ENCODE results near the gene PGRMC2.
"Not testable (repeated sequence)": the region's sequence is repeated elsewhere in the genome, so short reads cannot be mapped to it uniquely, and the experiment has no call there.

Gene PGRMC2

DNA sequence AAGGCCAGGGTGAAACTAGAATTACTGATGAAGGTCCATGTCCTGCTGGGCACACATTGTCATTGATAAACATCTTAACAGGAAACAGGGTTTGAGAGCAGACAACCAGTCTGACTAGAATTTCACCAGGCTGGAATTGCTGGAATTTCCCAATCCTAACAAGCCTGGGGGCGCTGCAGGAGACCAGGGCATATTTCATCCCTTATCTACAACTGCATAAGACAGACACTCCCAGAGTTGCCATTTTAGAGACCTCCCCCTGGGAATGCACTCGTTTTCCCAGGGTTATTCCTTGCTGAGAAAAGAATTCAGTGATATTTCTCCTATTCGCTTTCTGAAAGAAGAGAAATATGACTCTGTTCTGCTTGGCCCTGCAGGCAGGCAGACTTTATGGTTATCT is 22.1 kb downstream of the PGRMC2 start:
- DNase-seq, result not testable (repeated sequence)

DNA sequence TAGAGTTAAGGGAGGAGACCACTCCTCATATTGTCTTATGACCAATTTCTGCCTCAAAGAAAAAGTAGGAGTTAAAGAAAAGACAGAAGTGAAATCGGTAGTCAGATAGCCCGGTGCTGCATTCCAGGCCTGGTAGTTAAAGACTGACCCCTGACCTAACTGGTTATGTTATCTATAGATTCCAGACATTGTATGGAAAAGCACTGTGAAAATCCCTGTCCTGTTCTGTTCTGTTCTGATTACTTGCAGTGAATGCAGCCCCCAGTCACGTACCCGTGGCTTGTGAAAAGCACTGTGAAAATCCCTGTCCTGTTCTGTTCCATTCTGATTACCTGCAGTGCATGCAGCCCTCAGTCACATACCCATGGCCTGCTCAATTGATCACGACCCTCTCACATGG is 27.7 kb downstream of the PGRMC2 start:
- DNase-seq, result not testable (repeated sequence)

DNA sequence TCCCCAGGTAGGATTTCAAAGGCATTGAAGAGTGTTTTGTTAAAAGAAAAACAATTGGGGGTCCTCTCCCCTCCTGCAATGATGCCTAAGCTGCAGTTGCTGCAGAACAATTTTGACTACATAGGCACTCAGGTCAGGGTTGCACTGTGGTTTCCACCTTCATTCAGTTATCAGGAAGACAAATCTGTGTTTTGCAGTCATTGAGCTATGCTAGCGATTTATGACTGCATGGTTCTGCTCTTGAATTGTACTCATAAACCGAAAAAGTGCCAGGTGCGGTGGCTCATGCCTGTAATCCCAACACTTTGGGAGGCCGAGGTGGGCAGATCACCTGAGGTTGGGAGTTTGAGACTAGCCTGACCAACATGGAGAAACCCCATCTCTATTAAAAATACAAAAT is 29.4 kb downstream of the PGRMC2 start:
- not testable (repeated sequence) for DNase-seq

GRCh38 chr4:128256539-128256938 is 31.1 kb downstream of the PGRMC2 start:
- no peak for DNase-seq

GRCh38 chr4:128255906-128256305 is 31.7 kb downstream of the PGRMC2 start:
- no peak for DNase-seq

- no peak for DNase-seq
Measured at GRCh38 chr4:128249787-128250668, 37.6 kb downstream of the PGRMC2 start.

GRCh38 chr4:128247906-128248305 is 39.7 kb downstream of the PGRMC2 start:
- no peak for DNase-seq

- not testable (repeated sequence) for DNase-seq
Measured at GRCh38 chr4:128245391-128245790, 42.2 kb downstream of the PGRMC2 start.

DNA sequence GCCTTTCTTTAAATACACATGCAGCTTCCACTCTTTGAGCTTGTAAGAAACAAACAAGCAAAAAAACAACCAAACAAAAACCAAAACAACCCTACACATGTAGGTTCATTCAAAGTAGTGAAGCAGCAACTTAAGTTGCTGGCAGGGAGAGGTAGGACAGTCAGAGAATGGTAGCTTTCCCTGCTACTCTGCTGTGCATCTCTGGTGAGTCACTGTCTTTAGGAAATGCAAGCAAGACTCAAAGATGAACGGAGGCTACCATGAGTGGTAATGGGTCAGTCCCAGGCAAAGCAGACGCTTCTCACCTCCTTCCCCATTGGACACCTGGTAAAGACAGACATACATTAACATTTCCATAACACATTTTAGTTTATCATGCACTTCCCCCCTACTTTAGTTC is 43.2 kb downstream of the PGRMC2 start:
- no peak for DNase-seq

GRCh38 chr4:128242601-128243000 is 45.0 kb downstream of the PGRMC2 start:
- no peak for DNase-seq

DNA sequence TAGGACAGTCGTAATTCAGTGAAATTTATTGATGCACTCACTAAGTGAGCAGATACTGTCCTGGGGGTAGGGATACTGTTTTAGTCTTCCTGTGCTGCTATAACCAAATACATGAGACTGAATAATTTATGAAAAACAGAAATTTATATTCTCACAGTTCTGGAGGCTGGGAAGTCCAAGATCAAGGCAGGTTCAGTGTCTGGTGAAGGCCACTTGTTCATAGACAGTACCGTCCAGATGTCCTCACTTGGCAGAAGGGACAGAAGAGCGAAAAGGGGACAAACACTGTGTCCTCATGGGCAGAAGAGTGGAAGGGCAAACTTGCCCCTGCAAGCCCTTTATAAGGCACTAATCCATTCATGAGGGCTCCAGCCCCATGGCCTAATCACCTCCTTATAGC is 45.6 kb downstream of the PGRMC2 start:
- DNase-seq, result no peak

GRCh38 chr4:128241425-128241913 is 46.1 kb downstream of the PGRMC2 start:
- peak; percentile 0 for DNase-seq

DNA sequence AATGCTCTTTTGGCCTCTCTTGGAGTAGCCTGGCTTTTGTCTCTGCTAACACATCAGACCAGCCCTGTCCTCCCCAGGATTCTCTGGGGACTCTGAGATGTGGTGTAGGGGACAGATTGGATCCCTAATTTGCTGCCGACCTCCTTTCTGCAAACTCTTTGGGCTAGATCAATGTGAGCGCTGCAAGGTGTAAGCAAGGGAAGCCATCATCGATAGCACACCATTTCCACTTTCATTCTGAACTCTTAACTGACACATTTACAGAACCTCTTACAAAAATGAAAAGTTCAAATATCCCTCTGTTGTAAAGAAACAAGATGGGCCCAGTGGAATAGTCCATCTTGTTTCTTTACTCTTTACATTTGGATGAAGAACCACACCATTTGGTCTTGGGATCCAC is 46.6 kb downstream of the PGRMC2 start:
- no peak for DNase-seq

DNA sequence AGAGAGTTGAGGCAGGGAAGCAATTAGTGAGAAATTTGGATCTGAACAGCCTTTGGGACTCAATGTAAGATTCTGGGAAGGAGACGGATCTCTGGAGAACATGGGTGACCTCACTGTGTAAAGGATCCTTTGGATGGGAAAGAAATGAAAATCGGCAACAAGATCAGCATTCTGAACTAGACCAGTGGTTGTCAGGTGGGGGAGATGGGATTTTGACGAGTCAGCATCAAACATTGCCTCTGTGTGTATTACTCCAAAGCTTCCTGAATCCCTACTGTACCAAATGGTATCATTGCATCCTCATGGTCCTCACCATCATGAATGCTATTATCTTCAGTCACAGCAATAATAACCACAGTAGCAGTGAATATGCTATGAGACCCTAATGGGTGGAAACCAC is 52.8 kb downstream of the PGRMC2 start:
- DNase-seq, result no peak

DNA sequence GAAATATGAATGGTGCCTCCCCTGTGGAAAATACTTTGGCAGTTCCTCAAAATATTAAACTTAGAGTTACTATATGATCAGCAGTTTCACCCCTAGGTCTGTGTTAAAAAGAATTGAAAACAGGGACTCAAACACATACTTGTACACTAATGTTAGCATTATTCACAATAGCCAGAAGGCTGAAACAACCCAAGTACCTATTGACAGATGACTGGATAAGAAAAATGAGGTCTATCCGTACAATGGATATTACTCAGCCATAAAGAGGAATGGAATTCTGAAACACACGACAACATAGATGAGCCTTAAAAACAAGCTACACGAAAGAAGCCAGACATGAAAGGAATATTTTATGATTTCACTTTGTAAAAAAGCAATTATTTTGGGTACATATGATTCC is 54.9 kb downstream of the PGRMC2 start:
- DNase-seq, result no peak

DNA sequence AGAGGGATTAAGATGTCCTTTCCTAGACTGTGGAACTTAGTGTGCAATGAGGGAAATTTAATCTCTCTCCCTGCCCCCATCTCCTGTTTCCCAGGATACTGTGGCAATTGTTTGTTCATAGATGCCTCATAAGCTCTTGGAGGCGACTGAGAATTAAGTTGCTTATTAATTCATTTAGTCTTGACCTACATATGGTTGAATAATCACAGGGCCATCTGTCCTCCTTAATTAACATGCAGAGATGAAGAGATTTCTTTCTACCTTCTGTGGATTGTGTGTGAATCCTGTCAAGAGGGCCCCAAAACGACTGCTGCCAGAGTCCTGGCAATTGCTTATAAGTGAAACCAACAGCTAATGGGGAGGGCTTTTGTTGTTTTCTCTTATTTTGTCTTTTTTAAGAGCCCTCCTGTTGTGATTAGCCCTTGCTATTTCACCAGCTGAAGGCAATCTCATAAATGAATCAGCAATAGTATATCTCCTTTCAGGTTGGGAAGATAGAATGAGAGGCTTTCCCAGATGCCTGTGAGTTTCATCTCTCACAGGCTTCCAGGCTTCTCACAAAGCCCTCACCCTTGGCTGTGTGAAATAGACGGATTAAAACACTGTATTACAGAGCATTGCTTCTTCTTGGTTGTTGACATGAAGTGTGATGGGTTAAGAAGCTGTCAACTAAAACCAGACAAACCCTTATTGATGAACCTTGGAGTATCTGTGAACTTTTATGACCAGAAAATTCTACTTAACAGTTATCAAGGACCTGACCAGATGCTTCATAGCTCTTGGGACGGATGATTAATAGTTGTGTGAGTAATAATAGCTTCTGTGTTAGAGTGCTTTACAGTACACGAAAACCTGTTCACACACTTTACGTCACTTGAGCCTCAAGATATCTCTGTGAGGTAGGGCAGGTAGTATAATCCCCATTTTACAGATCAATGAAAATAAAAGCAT is 58.5 kb downstream of the PGRMC2 start:
- DNase-seq, result peak; percentile 55

GRCh38 chr4:128227991-128228571 is 59.5 kb downstream of the PGRMC2 start:
- peak; percentile 54 for DNase-seq

- DNase-seq, result peak; percentile 49
Measured at GRCh38 chr4:128225148-128225547, 62.5 kb downstream of the PGRMC2 start.

- DNase-seq, result no peak
Measured at GRCh38 chr4:128221586-128221985, 66.0 kb downstream of the PGRMC2 start.

DNA sequence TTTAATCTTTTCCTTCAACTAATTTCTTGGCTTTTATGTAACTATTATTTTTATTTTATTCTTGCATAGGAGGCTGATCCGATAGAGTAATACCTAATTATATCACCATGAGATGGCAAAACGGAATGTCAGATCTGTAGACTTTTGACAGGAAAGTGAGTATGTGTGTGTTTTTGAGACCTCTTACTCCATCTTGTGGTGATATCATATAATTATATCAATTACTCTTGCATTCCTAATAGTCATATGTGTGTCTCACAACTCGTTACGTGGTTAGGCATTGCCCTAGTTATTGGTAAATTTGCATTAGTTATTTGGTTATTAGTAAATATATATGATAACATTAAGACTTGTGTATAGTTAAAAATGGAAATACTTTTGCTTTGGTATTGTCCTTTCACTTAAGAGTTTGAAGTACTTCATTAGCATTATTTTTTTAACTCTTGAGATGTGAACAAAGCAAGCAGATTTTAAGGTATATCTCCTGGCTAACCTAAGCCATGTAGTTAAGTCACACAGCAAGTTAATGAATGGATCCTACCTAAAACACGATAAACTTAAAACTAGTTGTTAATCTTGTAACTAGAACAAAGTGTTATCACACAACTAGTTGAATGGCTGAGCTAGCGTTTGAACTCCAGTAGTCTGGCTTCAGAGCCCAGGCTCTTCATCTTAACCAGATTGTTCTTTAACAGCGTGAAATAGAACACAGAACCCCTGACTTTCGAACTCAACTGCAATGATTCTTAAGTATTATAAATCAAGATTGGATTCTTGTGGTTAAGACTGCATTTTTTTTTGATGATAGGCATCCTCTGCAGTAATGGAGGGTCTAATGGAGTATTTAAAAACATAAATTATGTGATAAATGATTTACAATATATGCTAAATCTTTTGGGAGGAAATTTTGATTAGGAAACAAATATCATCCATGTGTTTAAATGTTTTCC is 67.1 kb downstream of the PGRMC2 start:
- no peak for DNase-seq
